Measurements from ENCODE around the gene CEP57L1. TPM values are rescaled to one million over a fixed set of nuclear protein-coding genes. Genes with fewer than 3 reads are reported as not detected.

CEP57L1 gene
- total RNA-seq, 1 experiment from 2014 or later: 37.6 TPM

DNA sequence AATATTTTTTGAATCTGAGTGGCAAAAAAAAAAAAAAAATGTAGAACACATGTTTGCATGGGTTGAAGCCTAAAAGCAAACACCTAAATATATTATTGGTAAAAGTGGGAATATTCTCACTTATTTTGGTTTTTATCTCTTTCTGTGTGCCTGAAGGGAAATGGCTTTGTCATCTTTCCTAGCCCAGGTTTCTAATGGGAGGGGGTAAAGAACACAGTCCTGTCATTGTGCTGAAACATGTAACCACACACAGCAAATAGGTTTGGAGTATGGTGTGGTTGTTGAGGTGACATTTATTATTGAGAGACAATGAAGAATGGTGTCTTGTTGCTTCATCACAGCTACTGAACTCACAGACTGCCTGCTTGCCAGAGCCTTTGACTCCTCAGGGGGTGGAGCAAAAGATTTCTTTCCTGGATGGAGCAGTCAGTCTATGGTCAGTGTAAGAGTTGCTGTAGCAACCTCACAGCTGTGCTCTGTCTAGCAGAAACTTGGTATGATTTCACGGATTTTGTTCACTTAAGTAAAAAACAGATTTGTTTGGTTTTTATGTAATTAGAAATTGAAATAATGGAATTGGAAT, 70.2 kb downstream of the CEP57L1 start:
- POLR2A ChIA-PET: interaction anchor here (0.6 kb wide), 1 partner anchor 201 kb away, joined by 6 read pairs; no protein-coding TSS in a partner anchor

GRCh38 chr6:109166673-109167072, 71.4 kb downstream of the CEP57L1 start:
- ChIA-PET POLR2A (no interaction called here), CTCF (no interaction called here)
- no peak for DNase-seq (ENCODE audit: low read depth, low spot score)
- intact Hi-C loops (cut with micrococcal nuclease; ENCODE audit: unreplicated experiment): no loop called here
- no peak for ATAC-seq
- Histone ChIP-seq H3K4me1 (ENCODE audit: control insufficient read depth, insufficient read depth, low read length) (no peaks in the 10 kb centered on the region), H3K9me3 (ENCODE audit: control insufficient read depth, insufficient read depth, low read depth, low read length) (no peaks in the 10 kb centered on the region), H3K36me3 (ENCODE audit: control insufficient read depth, insufficient read depth, low read length) (peaks cover 7% of the 10 kb centered on the region), H3K27me3 (ENCODE audit: control insufficient read depth, insufficient read depth, low read length) (no peaks in the 10 kb centered on the region), H3K27ac (ENCODE audit: low read length) (no peak overlapping the region), H3K4me3 (ENCODE audit: low read depth in 2 of 2, low read length in 2 of 2) (no peak overlapping the region)
- in situ Hi-C loops (cut with HindIII; ENCODE audit: low pct_unique_long_range_greater_than_20kb, low sequenced_read_pairs): no loop called here
- TF ChIP-seq SIN3A (IDR thresholded peaks at IDR 0.05; ENCODE audit: borderline replicate concordance, insufficient read depth, low read depth, low read length) (no peak), REST (IDR thresholded peaks at IDR 0.05; ENCODE audit: insufficient read depth in 1 of 2, low read depth in 2 of 2, low read length in 1 of 2) (no peak), TCF7L2 (IDR thresholded peaks at IDR 0.05; ENCODE audit: low read depth, low read length) (no peak), POLR2AphosphoS5 (IDR thresholded peaks at IDR 0.05; ENCODE audit: low read depth, low read length) (no peak)
- TF ChIP-seq, protein P1, sequence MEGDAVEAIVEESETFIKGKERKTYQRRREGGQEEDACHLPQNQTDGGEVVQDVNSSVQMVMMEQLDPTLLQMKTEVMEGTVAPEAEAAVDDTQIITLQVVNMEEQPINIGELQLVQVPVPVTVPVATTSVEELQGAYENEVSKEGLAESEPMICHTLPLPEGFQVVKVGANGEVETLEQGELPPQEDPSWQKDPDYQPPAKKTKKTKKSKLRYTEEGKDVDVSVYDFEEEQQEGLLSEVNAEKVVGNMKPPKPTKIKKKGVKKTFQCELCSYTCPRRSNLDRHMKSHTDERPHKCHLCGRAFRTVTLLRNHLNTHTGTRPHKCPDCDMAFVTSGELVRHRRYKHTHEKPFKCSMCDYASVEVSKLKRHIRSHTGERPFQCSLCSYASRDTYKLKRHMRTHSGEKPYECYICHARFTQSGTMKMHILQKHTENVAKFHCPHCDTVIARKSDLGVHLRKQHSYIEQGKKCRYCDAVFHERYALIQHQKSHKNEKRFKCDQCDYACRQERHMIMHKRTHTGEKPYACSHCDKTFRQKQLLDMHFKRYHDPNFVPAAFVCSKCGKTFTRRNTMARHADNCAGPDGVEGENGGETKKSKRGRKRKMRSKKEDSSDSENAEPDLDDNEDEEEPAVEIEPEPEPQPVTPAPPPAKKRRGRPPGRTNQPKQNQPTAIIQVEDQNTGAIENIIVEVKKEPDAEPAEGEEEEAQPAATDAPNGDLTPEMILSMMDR (IDR thresholded peaks at IDR 0.05): no peak
- no TSS peak for BruUV-seq (replicated peaks)

More for the DNA sequence above, 70.2 kb downstream of the CEP57L1 start:
- Histone ChIP-seq H3K4me3 (ENCODE audit: low read depth in 2 of 2, low read length in 2 of 2) (no peak overlapping the region), H3K27me3 (ENCODE audit: control insufficient read depth, insufficient read depth, low read length) (no peaks in the 10 kb centered on the region), H3K27ac (ENCODE audit: low read length) (no peak overlapping the region), H3K36me3 (ENCODE audit: control insufficient read depth, insufficient read depth, low read length) (peaks cover 12% of the 10 kb centered on the region), H3K9me3 (ENCODE audit: control insufficient read depth, insufficient read depth, low read depth, low read length) (no peaks in the 10 kb centered on the region), H3K4me1 (ENCODE audit: control insufficient read depth, insufficient read depth, low read length) (no peaks in the 10 kb centered on the region)
- no TSS peak for BruUV-seq (replicated peaks)
- no peak for DNase-seq (ENCODE audit: low read depth, low spot score)
- intact Hi-C loops (cut with micrococcal nuclease; ENCODE audit: unreplicated experiment) (no loop called here), in situ Hi-C loops (cut with HindIII; ENCODE audit: low pct_unique_long_range_greater_than_20kb, low sequenced_read_pairs) (no loop called here)
- CTCF ChIA-PET: interaction anchor here (0.7 kb wide), 1 partner anchor 29 kb away, joined by 4 read pairs; no protein-coding TSS in a partner anchor
- 0 out of 2 replicates have a peak, but pooled peaks have one; percentile 42 for ATAC-seq
- TF ChIP-seq SIN3A (IDR thresholded peaks at IDR 0.05; ENCODE audit: borderline replicate concordance, insufficient read depth, low read depth, low read length) (no peak), POLR2AphosphoS5 (IDR thresholded peaks at IDR 0.05; ENCODE audit: low read depth, low read length) (no peak), REST (IDR thresholded peaks at IDR 0.05; ENCODE audit: insufficient read depth in 1 of 2, low read depth in 2 of 2, low read length in 1 of 2) (no peak)

Measured in Panc1 (cell line).